ENCODE data around the gene TMEM255B. TPM values are rescaled to one million over a fixed set of nuclear protein-coding genes. Genes with fewer than 3 reads are reported as not detected.

TMEM255B gene
- total RNA-seq, 4 donors from 2014 or later: 2.0 to 4.8 (median 3.4) TPM

GRCh38 chr13:113813070-113813748, 54.2 kb downstream of the TMEM255B start:
- no peak overlapping the region for H3K4me3 ChIP-seq (ENCODE audit: low read depth, poor library complexity, severe bottlenecking)
- intact Hi-C loops (cut with DNase I; ENCODE audit: low total_unique reads): no loop called here
- TF ChIP-seq POLR2A (IDR thresholded peaks at IDR 0.05) (no peak), CTCF (IDR thresholded peaks at IDR 0.05) (no peak)
- WGBS, 2 donors: 84 to 91% methylated on average over 27 to 29 of the region's 30 CpGs
- no peak for DNase-seq (ENCODE audit: low spot score in 2 of 2)

- intact Hi-C loops (cut with DNase I; ENCODE audit: low total_unique reads): no loop called here
- no peak for DNase-seq (ENCODE audit: low spot score in 2 of 2)
- no peak overlapping the region for H3K4me3 ChIP-seq (ENCODE audit: low read depth, poor library complexity, severe bottlenecking)
- TF ChIP-seq CTCF (IDR thresholded peaks at IDR 0.05) (no peak), POLR2A (IDR thresholded peaks at IDR 0.05) (no peak)
- WGBS, 2 donors: 80 to 85% methylated on average over 28 of the region's 28 CpGs
Measured at GRCh38 chr13:113813749-113814434, 54.9 kb downstream of the TMEM255B start.

GRCh38 chr13:113814435-113814821, 55.4 kb downstream of the TMEM255B start:
- intact Hi-C loops (cut with DNase I; ENCODE audit: low total_unique reads): no loop called here
- no peak for DNase-seq (ENCODE audit: low spot score in 2 of 2)
- H3K4me3 ChIP-seq (ENCODE audit: low read depth, poor library complexity, severe bottlenecking): no peak overlapping the region
- 77 to 81% methylated on average over 11 of the region's 11 CpGs for whole genome bisulfite sequencing, 2 donors
- no peak for TF ChIP-seq POLR2A (IDR thresholded peaks at IDR 0.05)
- TF ChIP-seq CTCF (IDR thresholded peaks at IDR 0.05): no peak

- no peak overlapping the region for H3K4me3 ChIP-seq (ENCODE audit: low read depth, poor library complexity, severe bottlenecking)
Measured at GRCh38 chr13:113815151-113816058, 56.4 kb downstream of the TMEM255B start.

More at GRCh38 chr13:113815151-113816058, 56.4 kb downstream of the TMEM255B start:
- intact Hi-C loops (cut with DNase I; ENCODE audit: low total_unique reads): loop anchor here (5.0 kb wide), 1 partner anchor 132 kb away; no protein-coding TSS in a partner anchor
- 71 to 82% methylated on average over 42 of the region's 42 CpGs for WGBS, 2 donors
- no peak for TF ChIP-seq POLR2A (IDR thresholded peaks at IDR 0.05)
- TF ChIP-seq CTCF (IDR thresholded peaks at IDR 0.05): no peak
- DNase-seq (ENCODE audit: low spot score in 2 of 2): no peak
